ENCODE measurements around the gene RGL1. TPM values are rescaled to one million over a fixed set of nuclear protein-coding genes. Genes with fewer than 3 reads are reported as not detected.

The RGL1 gene
- total RNA-seq, 1 experiment from 2014 or later = 1.5 TPM

GRCh38 chr1:183898001-183898396, 93.1 kb downstream of the RGL1 start:
- Histone ChIP-seq H3K4me2 (ENCODE audit: low read length) (no peak overlapping the region), H3K27me3 (ENCODE audit: low read length) (no peaks in the 10 kb centered on the region), H3K9me2 (replicated peaks; ENCODE audit: low read length) (no peaks in the 10 kb centered on the region), H2AFZ (ENCODE audit: low read length) (no peak overlapping the region), H3K4me1 (ENCODE audit: insufficient read depth, low read length) (peaks cover 27% of the 10 kb centered on the region), H3K9ac (ENCODE audit: low read length) (no peak overlapping the region), H3K36me3 (ENCODE audit: low read depth, low read length) (no peaks in the 10 kb centered on the region), H3K9me3 (ENCODE audit: low read length) (no peaks in the 10 kb centered on the region), H3F3A (ENCODE audit: low read length, unreplicated experiment) (no peaks in the 10 kb centered on the region), H3K4me3 (ENCODE audit: low read length) (no peak overlapping the region), H3K27ac (ENCODE audit: low read length) (no peak overlapping the region), H3K79me2 (ENCODE audit: low read length) (no peaks in the 10 kb centered on the region), H4K20me1 (ENCODE audit: low read length) (no peaks in the 10 kb centered on the region)
- ATAC-seq (no peak), DNase-seq (no peak)
- TF ChIP-seq EZH2 (IDR thresholded peaks at IDR 0.05; ENCODE audit: low read length, unreplicated experiment) (no peak), CTCF (conservative IDR thresholded peaks at IDR 0.05; ENCODE audit: low read depth, low read length) (no peak), EZH2phosphoT487 (IDR thresholded peaks at IDR 0.05; ENCODE audit: borderline replicate concordance, low read length) (no peak)
- ChIA-PET CTCF (no interaction called here), POLR2A (ENCODE audit: unreplicated experiment) (no interaction called here)
- intact Hi-C loops (cut with micrococcal nuclease) = no loop called here
- BruUV-seq (replicated peaks) = no TSS peak

- Histone ChIP-seq H3K4me1 (ENCODE audit: insufficient read depth, low read length) (peaks cover 20% of the 10 kb centered on the region), H2AFZ (ENCODE audit: low read length) (no peak overlapping the region), H3K79me2 (ENCODE audit: low read length) (no peaks in the 10 kb centered on the region), H3K27ac (ENCODE audit: low read length) (no peak overlapping the region), H3K36me3 (ENCODE audit: low read depth, low read length) (no peaks in the 10 kb centered on the region), H3K9ac (ENCODE audit: low read length) (no peak overlapping the region), H3K4me2 (ENCODE audit: low read length) (no peak overlapping the region), H3F3A (ENCODE audit: low read length, unreplicated experiment) (no peaks in the 10 kb centered on the region), H3K4me3 (ENCODE audit: low read length) (no peak overlapping the region), H4K20me1 (ENCODE audit: low read length) (no peaks in the 10 kb centered on the region), H3K9me3 (ENCODE audit: low read length) (no peaks in the 10 kb centered on the region), H3K9me2 (replicated peaks; ENCODE audit: low read length) (no peaks in the 10 kb centered on the region), H3K27me3 (ENCODE audit: low read length) (no peaks in the 10 kb centered on the region)
- no peak for ATAC-seq
- no peak for DNase-seq
- no TSS peak for BruUV-seq (replicated peaks)
- ChIA-PET POLR2A (ENCODE audit: unreplicated experiment) (no interaction called here), CTCF (no interaction called here)
- no peak for TF ChIP-seq CTCF (conservative IDR thresholded peaks at IDR 0.05; ENCODE audit: low read depth, low read length)
- no peak for TF ChIP-seq EZH2phosphoT487 (IDR thresholded peaks at IDR 0.05; ENCODE audit: borderline replicate concordance, low read length)
- TF ChIP-seq EZH2 (IDR thresholded peaks at IDR 0.05; ENCODE audit: low read length, unreplicated experiment) = no peak
- intact Hi-C loops (cut with micrococcal nuclease) = no loop called here
Observed at GRCh38 chr1:183898610-183899009, 93.7 kb downstream of the RGL1 start.

- ATAC-seq (no peak), DNase-seq (no peak)
- ChIA-PET CTCF (no interaction called here), POLR2A (ENCODE audit: unreplicated experiment) (no interaction called here)
- TF ChIP-seq EZH2phosphoT487 (IDR thresholded peaks at IDR 0.05; ENCODE audit: borderline replicate concordance, low read length) (no peak), EZH2 (IDR thresholded peaks at IDR 0.05; ENCODE audit: low read length, unreplicated experiment) (no peak), CTCF (conservative IDR thresholded peaks at IDR 0.05; ENCODE audit: low read depth, low read length) (no peak)
- Histone ChIP-seq H3K27ac (ENCODE audit: low read length) (no peak overlapping the region), H3F3A (ENCODE audit: low read length, unreplicated experiment) (no peaks in the 10 kb centered on the region), H3K79me2 (ENCODE audit: low read length) (no peaks in the 10 kb centered on the region), H3K9me3 (ENCODE audit: low read length) (no peaks in the 10 kb centered on the region), H3K36me3 (ENCODE audit: low read depth, low read length) (no peaks in the 10 kb centered on the region), H3K4me2 (ENCODE audit: low read length) (no peak overlapping the region), H4K20me1 (ENCODE audit: low read length) (no peaks in the 10 kb centered on the region), H2AFZ (ENCODE audit: low read length) (no peak overlapping the region), H3K9me2 (replicated peaks; ENCODE audit: low read length) (no peaks in the 10 kb centered on the region), H3K4me3 (ENCODE audit: low read length) (no peak overlapping the region), H3K27me3 (ENCODE audit: low read length) (no peaks in the 10 kb centered on the region), H3K9ac (ENCODE audit: low read length) (no peak overlapping the region), H3K4me1 (ENCODE audit: insufficient read depth, low read length) (peaks cover 3% of the 10 kb centered on the region)
- intact Hi-C loops (cut with micrococcal nuclease) = no loop called here
- no TSS peak for BruUV-seq (replicated peaks)
Observed at GRCh38 chr1:183901748-183902330, 96.9 kb downstream of the RGL1 start.

All from PC-3 (cell line).